Keratinocyte (primary cell): ENCODE results near the gene TNFAIP8. TPM values are rescaled to one million over a fixed set of nuclear protein-coding genes. Genes with fewer than 3 reads are reported as not detected.

ENCODE experiments used
- DNase-seq: peaks from one replicate; pipeline ENCODE4 v3.0.0-alpha.2; 2011; ENCODE audit warnings: low read depth, missing footprints, low spot score
- FAIRE-seq: peaks from 2 replicates; lab custom pipeline; 2011; peaks lifted over from hg19 to GRCh38; lab: Jason Lieb, UNC
- H2AFZ ChIP-seq: 2 replicates; pipeline ENCODE4 v1.6.0; 2012; ENCODE audit warnings: low read length, control low read depth, inconsistent platforms; ENCODE audit not compliant: control insufficient read depth
- H3K27ac ChIP-seq: 2 replicates; pipeline ENCODE4 v1.5.1; 2011; ENCODE audit warnings: low read length; ENCODE audit not compliant: control insufficient read depth, insufficient read depth
- H3K27me3 ChIP-seq: 3 replicates; pipeline ENCODE4 v1.6.0; 2011; ENCODE audit warnings: low read length; ENCODE audit not compliant: control insufficient read depth, insufficient read depth; ENCODE audit errors: extremely low read depth
- H3K36me3 ChIP-seq, 2 experiments: 2 replicates in 1 of 2; 3 replicates in 1 of 2; pipeline ENCODE4 v1.5.1; 2011; ENCODE audit warnings: low read length in 2 of 2, mild to moderate bottlenecking in 1 of 2; ENCODE audit not compliant: control insufficient read depth in 2 of 2, insufficient read depth in 2 of 2; ENCODE audit errors: extremely low read depth in 1 of 2
- H3K4me1 ChIP-seq: 3 replicates; pipeline ENCODE4 v1.5.1; 2011; ENCODE audit warnings: low read length; ENCODE audit not compliant: control insufficient read depth, insufficient read depth; ENCODE audit errors: extremely low read depth
- H3K4me2 ChIP-seq: 3 replicates; pipeline ENCODE4 v1.6.0; 2011; ENCODE audit warnings: low read depth, low read length; ENCODE audit not compliant: control insufficient read depth, insufficient read depth; ENCODE audit errors: extremely low read depth
- H3K4me3 ChIP-seq, 3 experiments: fragments of 200-600 bp in 1 of 3; sonication (generic) in 1 of 3; 2 replicates in 2 of 3; 3 replicates in 1 of 3; pipeline ENCODE4 v1.5.1; 2011 to 2016; ENCODE audit warnings: low read length in 3 of 3, mild to moderate bottlenecking in 3 of 3, control low read depth in 2 of 3, inconsistent platforms in 1 of 3, low read depth in 1 of 3, mixed read lengths in 1 of 3, mixed run types in 1 of 3, moderate library complexity in 1 of 3; ENCODE audit not compliant: control insufficient read depth in 2 of 3, insufficient read depth in 2 of 3; ENCODE audit errors: extremely low read depth in 1 of 3
- H3K79me2 ChIP-seq: 2 replicates; pipeline ENCODE4 v1.6.0; 2012; ENCODE audit warnings: low read length; ENCODE audit not compliant: control insufficient read depth, insufficient read depth
- H3K9ac ChIP-seq: 3 replicates; pipeline ENCODE4 v1.6.0; 2011; ENCODE audit warnings: low read length; ENCODE audit not compliant: control insufficient read depth, insufficient read depth; ENCODE audit errors: extremely low read depth
- H3K9me1 ChIP-seq: 3 replicates; pipeline ENCODE4 v1.6.0; 2011; ENCODE audit warnings: low read length; ENCODE audit not compliant: control insufficient read depth, insufficient read depth; ENCODE audit errors: extremely low read depth
- H3K9me3 ChIP-seq: 2 replicates; pipeline ENCODE4 v1.5.1; 2012; ENCODE audit warnings: low read depth, low read length; ENCODE audit not compliant: control insufficient read depth
- H4K20me1 ChIP-seq: 3 replicates; pipeline ENCODE4 v1.6.0; 2011; ENCODE audit warnings: low read length; ENCODE audit not compliant: control insufficient read depth, insufficient read depth; ENCODE audit errors: extremely low read depth
- CTCF ChIP-seq, 3 experiments: IDR thresholded peaks in 1 of 3; conservative IDR thresholded peaks in 1 of 3; optimal IDR thresholded peaks in 1 of 3; 2 replicates in 2 of 3; 3 replicates in 1 of 3; pipeline versions ENCODE3 to v1.5.1; 2011; ENCODE audit warnings: low read length in 3 of 3, mild to moderate bottlenecking in 3 of 3, moderate library complexity in 2 of 3, control low read depth in 1 of 3, inconsistent platforms in 1 of 3; ENCODE audit not compliant: insufficient read depth in 2 of 3; ENCODE audit errors: extremely low read depth in 1 of 3
- EZH2 ChIP-seq: IDR thresholded peaks from one replicate; pipeline ENCODE4 v1.6.1; 2012; ENCODE audit warnings: inconsistent platforms, mild to moderate bottlenecking, low read length, moderate library complexity
- dilution Hi-C: fragments of 300-500 bp; cut with MboI; formaldehyde crosslinking; loops from one replicate; pipeline ENCODE4 v1.7.0; 2020; ENCODE audit warnings: low sequenced_read_pairs; ENCODE audit not compliant: extremely low pct_ligation_motif_present
- polyA plus RNA-seq, 5 experiments: library from polyadenylated mRNA; depleted of rRNA in 3 of 5; stranded (reverse) in 3 of 5; stranded (forward) in 1 of 5; unstranded in 1 of 5; fragments of >200 nt; gene quantifications; 1 replicate in 1 of 5; 2 replicates in 3 of 5; 3 replicates in 1 of 5; pipeline versions ENCODE4 v1.2.1 to v1.2.3, GENCODE V29; 2011 to 2012; ENCODE audit warnings: missing spikeins in 2 of 5, low read depth in 1 of 5, low replicate concordance in 1 of 5

Gene TNFAIP8
- polyA plus RNA-seq, 1 donor (not counting 4 experiments of a cell fraction or from before 2014, with no cell fraction given), result 20.8 TPM

- FAIRE-seq (no peak), DNase-seq (no peak)
- dilution Hi-C loops, result no loop called here
- no peaks in the 10 kb centered on the region for H3K9me1 ChIP-seq
- H3K9ac ChIP-seq, result no peak overlapping the region
- H3K9me3 ChIP-seq, result no peaks in the 10 kb centered on the region
- no peak overlapping the region for H2AFZ ChIP-seq
- H4K20me1 ChIP-seq, result no peaks in the 10 kb centered on the region
- H3K27ac ChIP-seq, result no peak overlapping the region
- no peak overlapping the region for H3K4me2 ChIP-seq
- TF ChIP-seq CTCF (optimal IDR thresholded peaks at IDR 0.05 in 1 of 3, IDR thresholded peaks at IDR 0.05 in 1 of 3, conservative IDR thresholded peaks at IDR 0.05 in 1 of 3; ENCODE audit: extremely low read depth in 1 of 3, insufficient read depth in 2 of 3, low read length in 3 of 3), result no peak
- TF ChIP-seq EZH2, result no peak
- H3K36me3 ChIP-seq, result no peaks in the 10 kb centered on the region
- peaks cover 20% of the 10 kb centered on the region for H3K4me1 ChIP-seq
- H3K4me3 ChIP-seq, result no peak overlapping the region
- peaks cover 6% of the 10 kb centered on the region for H3K79me2 ChIP-seq
- H3K27me3 ChIP-seq, result no peaks in the 10 kb centered on the region
Observed at GRCh38 chr5:119353213-119353612, 2.6 kb upstream of the TNFAIP8 start.

- Histone ChIP-seq H3K9ac (no peak overlapping the region), H3K9me1 (no peaks in the 10 kb centered on the region), H2AFZ (no peak overlapping the region), H3K79me2 (peaks cover 9% of the 10 kb centered on the region), H3K27ac (no peak overlapping the region), H3K4me2 (no peak overlapping the region), H4K20me1 (no peaks in the 10 kb centered on the region), H3K27me3 (no peaks in the 10 kb centered on the region), H3K36me3 (no peaks in the 10 kb centered on the region), H3K4me1 (peaks cover 20% of the 10 kb centered on the region), H3K4me3 (no peak overlapping the region), H3K9me3 (no peaks in the 10 kb centered on the region)
- no peak for FAIRE-seq
- dilution Hi-C loops, result no loop called here
- no peak for TF ChIP-seq EZH2
- no peak for TF ChIP-seq CTCF (optimal IDR thresholded peaks at IDR 0.05 in 1 of 3, IDR thresholded peaks at IDR 0.05 in 1 of 3, conservative IDR thresholded peaks at IDR 0.05 in 1 of 3; ENCODE audit: extremely low read depth in 1 of 3, insufficient read depth in 2 of 3, low read length in 3 of 3)
- DNase-seq, result no peak
Observed at GRCh38 chr5:119353686-119354366, 2.0 kb upstream of the TNFAIP8 start.
